AG04449 (cell line): ENCODE measurements around the gene MAP4K4.

Experiments
- CTCF ChIA-PET: fragments of 350-600 bp; formaldehyde crosslinking; extraction: SDS; loops from one replicate; lab custom pipeline; 2021; ENCODE audit warnings: antibody characterized with exemption; lab: Yijun Ruan, JAX
- POLR2A ChIA-PET: fragments of 400-600, 350-600 bp; formaldehyde crosslinking; extraction: SDS; loops from one replicate; lab custom pipeline; 2020; ENCODE audit warnings: antibody characterized with exemption, inconsistent platforms; lab: Yijun Ruan, JAX
- DNase-seq: peaks from one replicate; pipeline ENCODE4 v3.0.0-alpha.2; 2010; ENCODE audit warnings: low read depth, low spot score
- H3K4me3 ChIP-seq: 2 replicates; pipeline ENCODE4 v1.5.1; 2011; ENCODE audit warnings: low read depth, mild to moderate bottlenecking, control low read depth, low read length
- CTCF ChIP-seq: IDR thresholded peaks from one replicate; pipeline ENCODE4 v1.5.1; 2011; ENCODE audit warnings: mild to moderate bottlenecking, moderate library complexity, low read length, control low read depth, inconsistent platforms; ENCODE audit not compliant: insufficient read depth; ENCODE audit errors: missing control alignments

MAP4K4 gene

DNA sequence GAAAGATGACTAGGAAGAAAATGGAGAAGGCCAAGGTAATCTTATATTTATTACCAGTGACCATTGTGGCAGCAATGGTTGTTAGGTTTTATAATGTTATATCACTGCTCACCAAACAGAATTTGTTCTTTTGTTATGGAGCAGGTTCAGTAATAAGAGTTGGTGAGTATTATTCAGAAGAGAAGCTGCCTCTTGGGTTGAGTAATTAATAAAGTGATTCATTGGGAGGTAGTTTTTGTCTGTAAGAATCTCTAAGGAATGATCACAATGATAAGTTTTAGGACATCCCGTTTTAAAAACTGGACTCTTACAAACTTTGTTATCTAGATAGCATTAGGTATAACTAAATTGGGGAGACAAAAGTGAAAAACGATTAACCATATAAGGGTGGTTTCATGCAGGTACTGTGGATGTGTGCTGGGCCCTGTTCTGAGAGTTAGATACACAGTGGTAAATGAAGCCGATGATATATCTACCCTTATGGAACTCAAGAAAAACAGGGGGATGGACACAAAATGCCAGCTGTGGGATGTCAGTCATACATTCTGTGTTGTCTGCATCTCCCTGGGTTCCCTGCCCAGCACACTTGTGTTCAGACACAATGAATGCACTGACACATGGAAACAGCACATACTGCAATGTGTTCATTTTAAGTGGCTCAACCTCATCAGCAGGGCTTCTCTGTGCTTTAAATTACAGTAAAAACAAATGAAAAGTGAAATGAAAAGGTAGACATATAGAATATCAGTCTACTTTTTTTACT is 7.5 kb downstream of the MAP4K4 start:
- TF ChIP-seq CTCF: no peak
- ChIA-PET CTCF (interaction anchor here (1.0 to 2.0 kb wide), 5 partner anchors 11 to 363 kb away, joined by 3 to 10 read pairs (median 4); no protein-coding TSS in a partner anchor), POLR2A (no interaction called here)
- H3K4me3 ChIP-seq: no peak overlapping the region
- DNase-seq: no peak

DNA sequence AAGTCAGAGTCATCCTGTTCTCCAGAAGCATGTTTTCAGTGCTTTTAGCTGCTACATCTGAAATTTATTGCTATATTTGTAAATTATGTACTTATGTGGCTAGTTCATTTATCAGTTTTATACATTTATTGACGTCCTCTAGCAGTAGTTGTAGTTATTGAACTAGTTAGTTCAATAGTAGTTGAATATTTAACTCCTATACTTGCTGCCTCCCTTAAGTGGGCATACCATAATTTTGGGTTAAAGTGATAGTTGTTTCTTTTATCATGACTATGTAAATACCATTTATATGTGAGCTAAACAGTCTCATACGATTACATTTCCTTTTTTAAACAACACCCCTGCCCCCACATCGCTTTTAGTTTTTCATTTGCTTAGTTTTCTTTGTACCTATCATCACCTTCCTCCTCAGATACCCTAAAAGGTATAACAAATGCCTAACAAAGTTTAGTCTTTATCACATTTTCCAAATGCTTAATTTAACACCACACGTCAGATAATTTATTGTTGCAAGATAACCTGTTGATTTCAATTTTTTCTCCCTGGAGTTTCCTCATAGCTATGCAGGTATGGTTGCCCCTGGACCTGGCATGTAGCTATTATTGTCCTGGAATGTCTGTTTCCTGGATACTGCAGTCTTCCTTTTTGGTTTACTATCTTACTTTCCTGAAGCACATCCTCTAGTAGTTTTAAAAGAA is 8.8 kb downstream of the MAP4K4 start:
- TF ChIP-seq CTCF: no peak
- no peak for DNase-seq
- H3K4me3 ChIP-seq: no peak overlapping the region
- CTCF ChIA-PET: interaction anchor here (0.7 to 2.0 kb wide), 2 partner anchors 14 to 288 kb away, joined by 3 to 10 read pairs; no protein-coding TSS in a partner anchor
- POLR2A ChIA-PET: no interaction called here

DNA sequence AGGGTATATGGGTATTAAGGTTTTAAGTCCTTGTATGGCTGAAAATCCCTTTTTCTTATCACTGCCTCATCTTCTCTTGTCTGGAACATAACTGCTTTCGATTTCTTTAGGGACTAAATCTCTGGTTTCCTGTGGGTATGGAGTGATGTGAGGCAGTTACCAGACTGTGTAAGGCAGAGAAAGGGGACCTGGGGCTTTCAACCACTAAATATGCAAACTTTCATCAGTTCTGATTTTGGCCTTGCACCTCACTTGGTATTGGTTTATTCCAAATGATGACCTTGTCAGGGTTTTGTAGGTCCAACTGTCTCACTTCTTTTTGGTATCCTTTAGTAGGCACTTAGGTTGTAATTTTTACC is 9.3 kb downstream of the MAP4K4 start:
- no peak for DNase-seq

GRCh38 chr2:101710036-101710435 is 12.5 kb downstream of the MAP4K4 start:
- ChIA-PET CTCF (interaction anchor here (0.9 to 2.1 kb wide), 9 partner anchors 10 to 122 kb away, joined by 3 to 10 read pairs (median 5); partner anchors contain the start of gene MAP4K4), POLR2A (interaction anchor here (1.4 to 2.1 kb wide), 2 partner anchors 10 to 13 kb away, joined by 5 to 6 read pairs; no protein-coding TSS in a partner anchor)
- TF ChIP-seq CTCF: no peak
- no peak overlapping the region for H3K4me3 ChIP-seq
- DNase-seq: no peak

More for the DNA sequence above, 9.3 kb downstream of the MAP4K4 start:
- no peak overlapping the region for H3K4me3 ChIP-seq
- TF ChIP-seq CTCF: no peak
- POLR2A ChIA-PET: no interaction called here
- CTCF ChIA-PET: interaction anchor here (0.7 to 2.0 kb wide), 3 partner anchors 14 to 289 kb away, joined by 3 to 10 read pairs (median 3); no protein-coding TSS in a partner anchor

- H3K4me3 ChIP-seq: no peak overlapping the region
- CTCF ChIA-PET: interaction anchor here (1.0 to 2.1 kb wide), 10 partner anchors 9 to 368 kb away, joined by 3 to 10 read pairs (median 5); partner anchors contain the start of gene MAP4K4
- POLR2A ChIA-PET: interaction anchor here (0.6 to 2.1 kb wide), 3 partner anchors 11 to 95 kb away, joined by 3 to 6 read pairs (median 5); no protein-coding TSS in a partner anchor
- TF ChIP-seq CTCF: no peak
- DNase-seq: no peak
Measured at GRCh38 chr2:101710471-101711318, 13.2 kb downstream of the MAP4K4 start.
